Liver (tissue), 9 donors: ENCODE results near the gene CDH7. TPM values are rescaled to one million over a fixed set of nuclear protein-coding genes. Genes with fewer than 3 reads are reported as not detected.

ENCODE experiments used
- DNase-seq: peaks from one replicate; pipeline ENCODE4 v3.0.0-alpha.2; 2017; ENCODE audit warnings: low spot score
- H3K27ac ChIP-seq, 2 donors: one replicate each; pipeline ENCODE4 v1.7.0; 2013; ENCODE audit warnings: inconsistent platforms in 2 of 2, low read length in 2 of 2, control low read depth in 1 of 2, low read depth in 1 of 2, mild to moderate bottlenecking in 1 of 2
- H3K27me3 ChIP-seq, 4 donors: one replicate each; pipeline versions ENCODE4 v1.6.1 to v1.7.0; 2013; ENCODE audit warnings: low read length in 3 of 4, inconsistent platforms in 1 of 4, mild to moderate bottlenecking in 1 of 4, moderate library complexity in 1 of 4; ENCODE audit not compliant: control insufficient read depth in 4 of 4, insufficient read depth in 4 of 4
- H3K36me3 ChIP-seq, 4 donors: one replicate each; pipeline versions ENCODE4 v1.6.1 to v1.7.0; 2013; ENCODE audit warnings: low read length in 3 of 4, mild to moderate bottlenecking in 3 of 4, low read depth in 1 of 4, moderate library complexity in 1 of 4; ENCODE audit not compliant: control insufficient read depth in 4 of 4, insufficient read depth in 3 of 4
- H3K4me1 ChIP-seq, 4 donors: one replicate each; pipeline versions ENCODE4 v1.6.1 to v1.7.0; 2013; ENCODE audit warnings: low read length in 3 of 4, mild to moderate bottlenecking in 3 of 4, moderate library complexity in 1 of 4; ENCODE audit not compliant: control insufficient read depth in 4 of 4, insufficient read depth in 4 of 4
- H3K4me3 ChIP-seq, 3 donors: one replicate each; pipeline versions ENCODE4 v1.6.1 to v1.7.0; 2013; ENCODE audit warnings: low read length in 3 of 3, control low read depth in 1 of 3, low read depth in 1 of 3, mild to moderate bottlenecking in 1 of 3
- H3K9ac ChIP-seq, 2 donors: one replicate each; pipeline ENCODE4 v1.7.0; 2013; ENCODE audit warnings: low read length in 2 of 2, mild to moderate bottlenecking in 2 of 2, moderate library complexity in 2 of 2, control low read depth in 1 of 2, low read depth in 1 of 2
- H3K9me3 ChIP-seq, 4 donors: one replicate each; pipeline versions ENCODE4 v1.6.1 to v1.7.0; 2013; ENCODE audit warnings: low read length in 3 of 4; ENCODE audit not compliant: control insufficient read depth in 4 of 4
- ATF3 ChIP-seq: IDR thresholded peaks from 2 replicates; pipeline ENCODE4 v1.6.1; 2016; ENCODE audit warnings: antibody characterized with exemption
- EGR1 ChIP-seq, 2 donors: IDR thresholded peaks; 2 replicates each; pipeline ENCODE4 v1.6.1; 2016 to 2018; ENCODE audit warnings: antibody characterized with exemption in 2 of 2, low read depth in 2 of 2
- FOXA1 ChIP-seq: IDR thresholded peaks from 2 replicates; pipeline ENCODE4 v1.6.1; 2016; ENCODE audit warnings: antibody characterized with exemption
- FOXA2 ChIP-seq: IDR thresholded peaks from 2 replicates; pipeline ENCODE4 v1.6.1; 2016; ENCODE audit warnings: antibody characterized with exemption
- GABPA ChIP-seq, 2 donors: IDR thresholded peaks in 1 of 2; conservative IDR thresholded peaks in 1 of 2; 2 replicates each; pipeline ENCODE4 v1.6.1; 2016; ENCODE audit warnings: antibody characterized with exemption in 2 of 2, mild to moderate bottlenecking in 1 of 2, moderate library complexity in 1 of 2
- HNF4A ChIP-seq, 2 donors: conservative IDR thresholded peaks; 2 replicates each; pipeline ENCODE4 v1.6.1; 2016; ENCODE audit warnings: antibody characterized with exemption in 2 of 2, mild to moderate bottlenecking in 2 of 2
- HNF4G ChIP-seq: IDR thresholded peaks from 2 replicates; pipeline ENCODE4 v1.6.1; 2016; ENCODE audit warnings: antibody characterized with exemption
- JUND ChIP-seq, 2 donors: IDR thresholded peaks; 2 replicates each; pipeline ENCODE4 v1.6.1; 2016; ENCODE audit warnings: antibody characterized with exemption in 2 of 2
- NR2F2 ChIP-seq: IDR thresholded peaks from 2 replicates; pipeline ENCODE4 v1.6.1; 2016; ENCODE audit warnings: antibody characterized with exemption
- RAD21 ChIP-seq, 2 donors: IDR thresholded peaks; 2 replicates each; pipeline ENCODE4 v1.6.1; 2016; ENCODE audit warnings: antibody characterized with exemption in 2 of 2, mild to moderate bottlenecking in 2 of 2
- REST ChIP-seq: IDR thresholded peaks from 2 replicates; pipeline ENCODE4 v1.6.1; 2016; ENCODE audit warnings: antibody characterized with exemption, mild to moderate bottlenecking
- RXRA ChIP-seq, 2 donors: IDR thresholded peaks; 2 replicates each; pipeline ENCODE4 v1.6.1; 2017 to 2018; ENCODE audit warnings: antibody characterized with exemption in 2 of 2, mild to moderate bottlenecking in 1 of 2
- SP1 ChIP-seq: IDR thresholded peaks from 2 replicates; pipeline ENCODE4 v1.6.1; 2018; ENCODE audit warnings: antibody characterized with exemption, mild to moderate bottlenecking
- TAF1 ChIP-seq: conservative IDR thresholded peaks from 2 replicates; pipeline ENCODE4 v1.6.1; 2016; ENCODE audit warnings: antibody characterized with exemption, mild to moderate bottlenecking
- YY1 ChIP-seq: IDR thresholded peaks from 2 replicates; pipeline ENCODE4 v1.6.1; 2016; ENCODE audit warnings: antibody characterized with exemption, mild to moderate bottlenecking
- ZBTB33 ChIP-seq: IDR thresholded peaks from 2 replicates; pipeline ENCODE4 v1.6.1; 2016; ENCODE audit warnings: antibody characterized with exemption
- WGBS: extraction: QIAGEN DNeasy Blood & Tissue Kit; methylation state at CpG from one replicate; pipeline ENCODE4 v1.1.7; 2013; 5-methylcytosine and 5-hydroxymethylcytosine counted together
- polyA plus RNA-seq, 2 donors: library from polyadenylated mRNA; stranded (reverse) in 1 of 2; unstranded in 1 of 2; fragments of 200-250 nt in 1 of 2; fragments of >200 nt in 1 of 2; fragmentation: Nextera tagmentation in 1 of 2; extraction: Ambion mirVana in 1 of 2; gene quantifications; one replicate each; pipeline versions ENCODE4 v1.2.1 to v1.2.3, GENCODE V29; 2013 to 2015
- total RNA-seq, 2 donors: library from RNA; depleted of rRNA; stranded (reverse); fragments of >200 nt; gene quantifications; one replicate each; pipeline ENCODE4 v1.2.3, GENCODE V29; 2014
- TF ChIP-seq, protein P1 (sequence below): fragments of 150-350 bp; IDR thresholded peaks from 2 replicates; pipeline ENCODE4 v1.5.1; 2017; ENCODE audit warnings: improper control_type of control experiment, low read depth, low read length; ENCODE audit not compliant: missing input control
- TF ChIP-seq, protein P2 (sequence below): IDR thresholded peaks from 2 replicates; pipeline ENCODE4 v1.6.1; 2016; ENCODE audit warnings: antibody characterized with exemption
- donor health status: healthy.
- donor health status: healthy.
- donor health status: healthy.
- donor health status: healthy.
- donor health status: healthy.

The CDH7 gene
- total and polyA plus RNA-seq, 4 donors, result under 0.01 TPM; not detected in 3

- WGBS, result 95% methylated on average over 1 of the region's 1 CpG
- TF ChIP-seq SP1, result no peak
Observed at GRCh38 chr18:65827444-65827843, 76.6 kb downstream of the CDH7 start.

GRCh38 chr18:65835881-65836280 lies 85.1 kb downstream of the CDH7 start:
- Histone ChIP-seq H3K27ac (no peak overlapping the region), H3K4me1 (no peaks in the 10 kb centered on the region), H3K4me3 (no peak overlapping the region), H3K9ac (no peak overlapping the region), H3K36me3 (no peaks in the 10 kb centered on the region), H3K9me3 (no peaks in the 10 kb centered on the region), H3K27me3 (peaks cover 0 to 3% (median 0%) of the 10 kb centered on the region in 4 donors)
- no peak for DNase-seq
- WGBS, result 71% methylated on average over 4 of the region's 4 CpGs
- no peak for TF ChIP-seq SP1
- no peak for TF ChIP-seq EGR1 (IDR thresholded peaks at IDR 0.05; ENCODE audit: low read depth in 2 of 2)
- TF ChIP-seq FOXA2, result no peak
- TF ChIP-seq GABPA (IDR thresholded peaks at IDR 0.05 in 1 of 2, conservative IDR thresholded peaks at IDR 0.05 in 1 of 2), result no peak
- no peak for TF ChIP-seq ATF3
- TF ChIP-seq RAD21 (IDR thresholded peaks at IDR 0.05), result no peak
- no peak for TF ChIP-seq JUND (IDR thresholded peaks at IDR 0.05)
- no peak for TF ChIP-seq NR2F2
- no peak for TF ChIP-seq TAF1
- no peak for TF ChIP-seq HNF4G
- TF ChIP-seq, protein P1, sequence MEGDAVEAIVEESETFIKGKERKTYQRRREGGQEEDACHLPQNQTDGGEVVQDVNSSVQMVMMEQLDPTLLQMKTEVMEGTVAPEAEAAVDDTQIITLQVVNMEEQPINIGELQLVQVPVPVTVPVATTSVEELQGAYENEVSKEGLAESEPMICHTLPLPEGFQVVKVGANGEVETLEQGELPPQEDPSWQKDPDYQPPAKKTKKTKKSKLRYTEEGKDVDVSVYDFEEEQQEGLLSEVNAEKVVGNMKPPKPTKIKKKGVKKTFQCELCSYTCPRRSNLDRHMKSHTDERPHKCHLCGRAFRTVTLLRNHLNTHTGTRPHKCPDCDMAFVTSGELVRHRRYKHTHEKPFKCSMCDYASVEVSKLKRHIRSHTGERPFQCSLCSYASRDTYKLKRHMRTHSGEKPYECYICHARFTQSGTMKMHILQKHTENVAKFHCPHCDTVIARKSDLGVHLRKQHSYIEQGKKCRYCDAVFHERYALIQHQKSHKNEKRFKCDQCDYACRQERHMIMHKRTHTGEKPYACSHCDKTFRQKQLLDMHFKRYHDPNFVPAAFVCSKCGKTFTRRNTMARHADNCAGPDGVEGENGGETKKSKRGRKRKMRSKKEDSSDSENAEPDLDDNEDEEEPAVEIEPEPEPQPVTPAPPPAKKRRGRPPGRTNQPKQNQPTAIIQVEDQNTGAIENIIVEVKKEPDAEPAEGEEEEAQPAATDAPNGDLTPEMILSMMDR, result no peak
- no peak for TF ChIP-seq REST
- no peak for TF ChIP-seq FOXA1
- TF ChIP-seq RXRA (IDR thresholded peaks at IDR 0.05), result no peak
- no peak for TF ChIP-seq HNF4A (conservative IDR thresholded peaks at IDR 0.05)
- TF ChIP-seq, protein P2, sequence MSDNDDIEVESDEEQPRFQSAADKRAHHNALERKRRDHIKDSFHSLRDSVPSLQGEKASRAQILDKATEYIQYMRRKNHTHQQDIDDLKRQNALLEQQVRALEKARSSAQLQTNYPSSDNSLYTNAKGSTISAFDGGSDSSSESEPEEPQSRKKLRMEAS, result no peak
- no peak for TF ChIP-seq ZBTB33
- no peak for TF ChIP-seq YY1

More at GRCh38 chr18:65827444-65827843, 76.6 kb downstream of the CDH7 start:
- Histone ChIP-seq H3K4me3 (no peak overlapping the region), H3K9me3 (no peaks in the 10 kb centered on the region), H3K9ac (no peak overlapping the region), H3K27ac (no peak overlapping the region), H3K27me3 (no peaks in the 10 kb centered on the region), H3K4me1 (no peaks in the 10 kb centered on the region), H3K36me3 (no peaks in the 10 kb centered on the region)
- DNase-seq, result no peak
